DND-41 (cell line): ENCODE measurements around the gene CETN3.

Experiments used
- ATAC-seq: fragments of 200-7000 bp; cut with Tn5 transposase; 3 replicates; pipeline ENCODE4 v1.9.1; 2021; ENCODE audit warnings: low read depth; ENCODE audit not compliant: insufficient read depth
- DNase-seq: peaks from one replicate; pipeline ENCODE4 v3.0.0-alpha.2; 2020
- H2AFZ ChIP-seq: 2 replicates; pipeline ENCODE4 v1.6.0; 2012; ENCODE audit warnings: low read depth, low read length
- H3K27ac ChIP-seq: 2 replicates; pipeline ENCODE4 v1.5.1; 2012; ENCODE audit warnings: low read length, inconsistent platforms
- H3K27me3 ChIP-seq: fragments of 200-600 bp; sonication (generic); 2 replicates; pipeline ENCODE4 v1.6.0; 2012; ENCODE audit warnings: low read length, mild to moderate bottlenecking, inconsistent platforms; ENCODE audit not compliant: insufficient read depth, poor library complexity
- H3K36me3 ChIP-seq: 2 replicates; pipeline ENCODE4 v1.5.1; 2012; ENCODE audit warnings: low read length, inconsistent platforms; ENCODE audit not compliant: insufficient read depth
- H3K4me1 ChIP-seq: 2 replicates; pipeline ENCODE4 v1.5.1; 2012; ENCODE audit warnings: mild to moderate bottlenecking, low read length; ENCODE audit not compliant: insufficient read depth
- H3K4me2 ChIP-seq: 2 replicates; pipeline ENCODE4 v1.6.0; 2012; ENCODE audit warnings: mild to moderate bottlenecking, moderate library complexity, low read length, inconsistent platforms; ENCODE audit not compliant: insufficient read depth
- H3K4me3 ChIP-seq, 2 experiments: fragments of 200-600 bp in 1 of 2; shearing (Covaris generic) in 1 of 2; 2 replicates each; pipeline ENCODE4 v1.5.1; 2012 to 2016; ENCODE audit warnings: inconsistent platforms in 2 of 2, low read length in 2 of 2, mild to moderate bottlenecking in 2 of 2, low read depth in 1 of 2, moderate library complexity in 1 of 2
- H3K79me2 ChIP-seq: 2 replicates; pipeline ENCODE4 v1.6.0; 2012; ENCODE audit warnings: low read length, inconsistent platforms; ENCODE audit not compliant: insufficient read depth
- H3K9ac ChIP-seq: 2 replicates; pipeline ENCODE4 v1.6.0; 2012; ENCODE audit warnings: low read depth, mild to moderate bottlenecking, inconsistent platforms, low read length, moderate library complexity
- H3K9me3 ChIP-seq: 2 replicates; pipeline ENCODE4 v1.5.1; 2012; ENCODE audit warnings: low read length, moderate library complexity, mild to moderate bottlenecking, inconsistent platforms; ENCODE audit not compliant: insufficient read depth, severe bottlenecking
- H4K20me1 ChIP-seq: 2 replicates; pipeline ENCODE4 v1.6.0; 2012; ENCODE audit warnings: low read length; ENCODE audit not compliant: insufficient read depth
- CTCF ChIP-seq: IDR thresholded peaks from 2 replicates; pipeline ENCODE4 v1.5.1; 2012; ENCODE audit warnings: borderline replicate concordance, low read length, moderate library complexity, mild to moderate bottlenecking; ENCODE audit not compliant: poor library complexity, severe bottlenecking; ENCODE audit errors: extremely low read depth
- EZH2 ChIP-seq: IDR thresholded peaks from 3 replicates; pipeline ENCODE4 v1.6.1; 2012; ENCODE audit warnings: borderline replicate concordance, low read depth, mild to moderate bottlenecking, moderate library complexity, low read length, inconsistent platforms; ENCODE audit not compliant: severe bottlenecking

CETN3 gene

GRCh38 chr5:90356176-90356575 is 53.4 kb downstream of the CETN3 start:
- ATAC-seq (no peak), DNase-seq (no peak)
- Histone ChIP-seq H3K27me3 (no peaks in the 10 kb centered on the region), H3K79me2 (no peaks in the 10 kb centered on the region), H3K9ac (no peak overlapping the region), H3K4me3 (no peak overlapping the region), H3K27ac (no peak overlapping the region), H3K9me3 (no peaks in the 10 kb centered on the region), H3K4me2 (no peak overlapping the region), H3K36me3 (no peaks in the 10 kb centered on the region), H2AFZ (no peak overlapping the region), H3K4me1 (no peaks in the 10 kb centered on the region), H4K20me1 (no peaks in the 10 kb centered on the region)
- TF ChIP-seq EZH2: no peak
- TF ChIP-seq CTCF: no peak

GRCh38 chr5:90355635-90356034 is 53.9 kb downstream of the CETN3 start:
- no peaks in the 10 kb centered on the region for H3K27me3 ChIP-seq
- no peak overlapping the region for H3K4me2 ChIP-seq
- no peak overlapping the region for H3K9ac ChIP-seq
- H3K4me3 ChIP-seq: no peak overlapping the region
- no peak for TF ChIP-seq EZH2
- TF ChIP-seq CTCF: no peak
- H4K20me1 ChIP-seq: no peaks in the 10 kb centered on the region
- ATAC-seq (no peak), DNase-seq (no peak)
- H3K36me3 ChIP-seq: no peaks in the 10 kb centered on the region
- no peaks in the 10 kb centered on the region for H3K79me2 ChIP-seq
- no peak overlapping the region for H3K27ac ChIP-seq
- no peaks in the 10 kb centered on the region for H3K9me3 ChIP-seq
- no peaks in the 10 kb centered on the region for H3K4me1 ChIP-seq
- no peak overlapping the region for H2AFZ ChIP-seq

- Histone ChIP-seq H3K79me2 (no peaks in the 10 kb centered on the region), H3K27ac (no peak overlapping the region), H3K9ac (no peak overlapping the region), H3K4me2 (no peak overlapping the region), H3K27me3 (no peaks in the 10 kb centered on the region), H2AFZ (no peak overlapping the region), H3K4me3 (no peak overlapping the region), H3K4me1 (no peaks in the 10 kb centered on the region), H3K9me3 (no peaks in the 10 kb centered on the region), H4K20me1 (no peaks in the 10 kb centered on the region), H3K36me3 (no peaks in the 10 kb centered on the region)
- no peak for TF ChIP-seq EZH2
- TF ChIP-seq CTCF: no peak
- ATAC-seq: no peak
- DNase-seq: no peak
Observed at GRCh38 chr5:90353254-90353653, 56.3 kb downstream of the CETN3 start.

- Histone ChIP-seq H3K27me3 (no peaks in the 10 kb centered on the region), H2AFZ (no peak overlapping the region), H3K27ac (no peak overlapping the region), H4K20me1 (no peaks in the 10 kb centered on the region), H3K4me1 (no peaks in the 10 kb centered on the region), H3K4me2 (no peak overlapping the region), H3K79me2 (no peaks in the 10 kb centered on the region), H3K9me3 (no peaks in the 10 kb centered on the region), H3K36me3 (no peaks in the 10 kb centered on the region), H3K9ac (no peak overlapping the region), H3K4me3 (no peak overlapping the region)
- DNase-seq (no peak), ATAC-seq (no peak)
- TF ChIP-seq CTCF: no peak
Observed at GRCh38 chr5:90351101-90351500, 58.5 kb downstream of the CETN3 start.
